Measurements from ENCODE around the gene RERE.

The RERE gene

GRCh38 chr1:8817412-8818324 is at the start of gene RERE:
RERE (minus strand) TSS chr1:8817640.
- DNase-seq: peak; percentile 32

DNA sequence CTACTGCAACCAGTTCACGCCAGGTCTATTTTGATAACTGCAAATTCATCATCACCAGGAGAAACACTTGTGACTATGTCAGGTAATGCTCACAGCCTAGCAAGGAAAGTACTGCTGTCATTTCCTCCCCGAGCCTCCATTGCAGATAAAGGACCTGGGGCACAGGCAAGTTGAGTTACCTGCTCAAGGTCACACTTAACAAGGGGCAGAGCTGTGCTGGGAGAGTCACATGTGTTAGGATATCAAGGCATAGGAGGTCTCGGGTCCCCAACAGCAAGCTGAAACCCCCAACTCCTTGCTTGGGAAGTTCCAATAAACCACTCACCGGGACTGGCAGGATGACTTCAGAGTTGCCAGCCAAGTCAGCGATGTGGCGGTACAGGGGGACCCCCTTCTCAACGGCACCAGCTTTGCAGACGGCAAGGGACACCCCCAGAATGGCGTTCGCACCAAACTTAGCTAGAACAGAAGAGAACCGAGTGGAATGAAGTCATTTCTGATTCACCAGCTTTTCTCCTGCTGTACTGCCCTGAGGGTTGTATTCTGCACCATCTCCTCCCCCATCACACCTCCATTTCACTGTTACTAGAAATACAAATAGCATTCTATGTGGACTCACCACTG is 49.5 kb upstream of the RERE start:
- DNase-seq: no peak

DNA sequence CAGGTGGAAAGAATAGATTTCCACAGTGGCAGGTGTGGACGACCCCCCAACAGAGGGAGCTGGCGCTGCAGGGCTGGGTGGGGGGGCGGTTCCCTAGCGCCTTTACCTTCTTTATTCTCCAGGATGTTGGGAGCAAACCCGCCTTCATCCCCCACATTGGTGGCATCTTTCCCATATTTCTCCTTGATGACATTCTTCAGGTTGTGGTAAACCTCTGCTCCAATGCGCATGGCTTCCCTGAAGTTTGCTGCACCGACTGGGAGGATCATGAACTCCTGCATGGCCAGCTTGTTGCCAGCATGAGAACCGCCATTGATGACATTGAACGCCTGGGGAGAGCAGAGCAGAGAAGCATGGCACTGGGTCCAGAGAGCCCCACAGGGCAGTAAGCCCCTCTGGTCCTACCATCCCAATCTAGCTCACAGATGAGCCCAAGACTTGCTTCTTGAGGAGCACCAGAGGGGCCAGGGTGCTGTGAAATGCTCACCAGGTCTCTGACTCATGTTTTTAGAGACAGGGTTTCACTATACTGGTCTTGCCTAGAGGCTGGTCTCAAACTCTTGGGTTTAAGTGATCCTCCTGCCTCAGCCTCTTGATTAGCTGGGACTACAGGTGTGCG is 48.8 kb upstream of the RERE start:
- no peak for DNase-seq

GRCh38 chr1:8864713-8865344 is 47.4 kb upstream of the RERE start:
- DNase-seq: no peak

- no peak for DNase-seq
Observed at GRCh38 chr1:8863794-8864233, 46.4 kb upstream of the RERE start.

DNA sequence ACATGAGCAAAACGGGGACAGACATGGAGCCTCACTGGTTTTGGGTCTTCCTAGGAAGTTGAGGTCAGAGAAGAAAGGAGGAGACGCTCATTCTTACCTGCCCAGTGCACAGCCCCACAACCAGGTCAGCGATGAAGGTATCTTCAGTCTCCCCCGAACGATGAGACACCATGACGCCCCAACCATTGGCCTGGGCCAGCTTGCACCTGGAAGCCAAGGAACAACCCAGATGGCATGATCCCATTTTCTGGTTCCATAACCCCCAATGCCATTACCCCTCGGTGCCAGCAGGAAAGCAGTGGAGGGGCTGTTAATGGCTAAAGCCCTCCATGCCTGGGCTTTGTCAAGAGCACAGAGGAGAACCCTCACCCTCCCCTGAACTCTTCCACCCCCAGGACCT is 45.7 kb upstream of the RERE start:
- no peak for DNase-seq

GRCh38 chr1:8862528-8862927 is 45.1 kb upstream of the RERE start:
- DNase-seq: no peak

GRCh38 chr1:8860738-8861516 is 43.5 kb upstream of the RERE start:
- no peak for DNase-seq

DNA sequence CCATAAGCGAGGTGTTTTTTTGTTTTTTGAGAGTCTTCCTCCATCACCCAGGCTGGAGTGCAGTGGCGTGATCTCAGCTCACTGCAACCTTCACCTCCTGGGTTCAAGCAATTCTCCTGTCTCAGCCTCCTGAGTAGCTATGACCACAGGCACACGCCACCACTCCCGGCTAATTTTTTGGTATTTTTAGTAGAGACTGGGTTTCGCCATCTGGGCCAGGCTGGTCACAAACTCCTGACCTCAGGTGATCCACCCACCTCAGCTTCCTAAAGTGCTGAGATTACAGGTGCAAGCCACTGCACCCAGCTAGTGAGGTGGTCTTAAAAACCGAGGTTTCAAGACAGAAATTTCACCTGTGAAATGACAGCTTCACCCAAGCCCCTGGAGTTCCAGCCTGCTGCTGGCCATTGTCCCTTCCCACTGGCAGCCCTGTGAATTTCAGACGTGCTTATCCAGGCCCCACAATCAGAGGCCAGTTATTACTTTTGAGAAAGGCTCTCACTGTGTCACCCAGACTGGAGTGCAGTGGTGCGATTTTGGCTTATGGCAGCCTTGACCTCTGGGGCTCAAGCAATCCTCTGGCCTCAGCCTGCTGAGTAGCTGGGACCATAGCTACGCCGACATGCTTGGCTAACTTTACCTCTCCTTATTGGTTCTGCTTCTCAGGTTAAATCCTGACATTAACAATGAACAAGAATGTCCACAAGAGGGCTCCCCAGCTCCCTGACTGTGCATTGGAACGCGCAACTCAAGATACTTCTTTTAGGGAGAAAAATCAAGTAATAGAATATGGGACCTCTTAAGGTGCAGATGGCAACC is 41.7 kb upstream of the RERE start:
- DNase-seq: no peak

- DNase-seq: no peak
Observed at GRCh38 chr1:8858112-8858668, 40.8 kb upstream of the RERE start.

GRCh38 chr1:8856689-8857412 is 39.4 kb upstream of the RERE start:
- DNase-seq: no peak

DNA sequence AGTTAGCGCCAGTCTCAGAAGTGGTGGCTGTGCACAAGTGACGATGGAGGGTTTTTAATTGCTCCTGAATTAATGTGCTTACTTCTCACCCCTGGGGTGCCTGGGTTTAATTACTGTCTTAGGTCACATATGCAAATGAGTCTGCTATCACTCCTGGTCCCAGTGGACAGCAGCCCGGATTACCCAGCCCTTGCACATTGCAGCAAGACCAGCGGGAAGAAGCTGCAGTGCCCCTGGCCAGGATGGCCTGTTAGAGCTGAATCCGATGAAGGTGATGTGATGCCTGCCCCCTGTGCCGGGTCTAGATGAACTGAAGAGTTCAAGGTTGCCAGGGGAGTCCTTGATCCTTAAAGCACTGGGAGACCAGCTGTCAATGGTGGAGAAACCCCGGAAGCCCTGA is 36.8 kb upstream of the RERE start:
- no peak for DNase-seq

DNA sequence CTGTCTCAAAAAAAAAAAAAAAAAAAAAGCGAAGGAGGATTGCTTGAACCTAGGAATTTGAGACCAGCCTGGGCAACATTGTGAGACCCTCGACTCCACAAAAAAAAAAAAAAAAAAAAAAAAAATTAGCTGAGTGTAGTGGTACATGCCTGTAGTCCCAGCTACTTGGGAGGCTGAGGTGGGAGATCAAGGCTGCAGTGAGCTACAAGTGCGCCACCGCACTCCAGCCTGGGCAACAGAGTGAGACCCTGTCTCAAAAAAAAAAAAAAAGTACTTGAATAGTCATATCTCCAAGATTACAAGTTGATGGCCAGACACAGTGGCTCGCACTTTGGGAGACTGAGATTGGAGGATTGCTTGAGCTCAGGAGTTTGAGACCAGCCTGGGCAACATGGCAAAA is 33.6 kb upstream of the RERE start:
- no peak for DNase-seq

GRCh38 chr1:8848663-8849386 is 31.4 kb upstream of the RERE start:
- DNase-seq: no peak

GRCh38 chr1:8847990-8848389 is 30.6 kb upstream of the RERE start:
- DNase-seq: peak; percentile 25

GRCh38 chr1:8846263-8846662 is 28.8 kb upstream of the RERE start:
- no peak for DNase-seq

GRCh38 chr1:8845104-8846097 is 28.0 kb upstream of the RERE start:
- no peak for DNase-seq

DNA sequence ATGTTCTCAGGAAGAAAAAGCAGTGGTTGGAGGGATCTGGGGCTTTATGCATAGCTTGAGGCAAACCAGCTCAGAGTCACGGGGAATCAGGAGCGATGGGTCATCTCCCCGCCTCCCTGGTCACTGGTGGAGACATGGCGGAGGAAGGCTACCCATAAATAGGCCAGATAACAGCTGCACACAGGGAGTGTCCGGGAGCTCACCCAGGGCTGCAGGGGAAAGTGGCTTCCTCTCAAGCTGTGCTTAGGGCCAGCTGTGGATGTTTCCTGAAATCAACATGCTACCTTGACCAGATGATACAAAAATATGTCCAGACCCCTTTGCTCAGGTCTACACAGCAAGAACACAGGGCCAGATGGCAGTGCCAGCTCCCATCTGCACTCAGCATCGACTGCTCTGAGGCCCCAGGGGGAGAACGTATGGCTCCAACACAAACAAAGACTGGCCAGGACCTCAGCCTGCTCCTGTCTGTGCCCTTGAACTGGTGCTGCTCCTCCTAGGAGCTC is 27.1 kb upstream of the RERE start:
- no peak for DNase-seq

Data from NCI-H2107 (cell line).